Activated CD4-positive, alpha-beta T cell treated with anti-CD3 and anti-CD28 coated beads, Interleukin-2, Interleukin-4, amounts not matched to agents 100 ng/mL and 50 ng/mL, durations not matched to agents 16 hours and 8 hours (primary cell): ENCODE measurements around the gene SLF2.
A peak's percentile ranks its signal among the peaks of the same experiment; 100 is the strongest.

Experiments
- DNase-seq: peaks from one replicate; pipeline ENCODE4 v3.0.0-alpha.2; 2020; ENCODE audit warnings: low spot score

Gene SLF2

DNA sequence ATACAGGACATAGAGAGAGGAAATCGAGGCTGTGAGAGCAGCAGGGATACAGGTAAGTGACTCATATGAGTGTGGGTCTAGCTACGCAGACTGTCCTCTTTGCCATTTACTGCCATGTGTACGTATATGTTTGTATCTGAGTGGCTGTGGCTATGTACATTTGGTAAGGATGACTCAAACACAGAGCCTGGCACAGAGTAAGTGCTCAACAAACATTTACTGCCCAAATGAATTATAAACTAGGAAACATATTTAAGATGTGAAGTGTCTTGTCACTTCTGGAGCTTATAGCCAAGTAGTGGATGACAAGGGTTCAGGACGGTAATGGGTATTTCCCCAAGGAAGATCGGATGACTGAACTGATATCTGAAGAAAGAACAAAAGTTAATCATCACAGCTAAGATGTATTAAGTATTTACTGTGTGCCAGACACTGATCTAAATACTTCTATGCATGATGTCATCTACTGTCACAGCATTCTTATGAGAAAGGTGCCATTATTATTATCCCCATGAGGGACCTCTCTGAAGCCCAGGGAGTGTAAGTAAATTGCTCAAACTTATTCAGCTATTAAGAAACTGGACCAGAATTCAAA, 68.5 kb downstream of the SLF2 start:
- no peak for DNase-seq

DNA sequence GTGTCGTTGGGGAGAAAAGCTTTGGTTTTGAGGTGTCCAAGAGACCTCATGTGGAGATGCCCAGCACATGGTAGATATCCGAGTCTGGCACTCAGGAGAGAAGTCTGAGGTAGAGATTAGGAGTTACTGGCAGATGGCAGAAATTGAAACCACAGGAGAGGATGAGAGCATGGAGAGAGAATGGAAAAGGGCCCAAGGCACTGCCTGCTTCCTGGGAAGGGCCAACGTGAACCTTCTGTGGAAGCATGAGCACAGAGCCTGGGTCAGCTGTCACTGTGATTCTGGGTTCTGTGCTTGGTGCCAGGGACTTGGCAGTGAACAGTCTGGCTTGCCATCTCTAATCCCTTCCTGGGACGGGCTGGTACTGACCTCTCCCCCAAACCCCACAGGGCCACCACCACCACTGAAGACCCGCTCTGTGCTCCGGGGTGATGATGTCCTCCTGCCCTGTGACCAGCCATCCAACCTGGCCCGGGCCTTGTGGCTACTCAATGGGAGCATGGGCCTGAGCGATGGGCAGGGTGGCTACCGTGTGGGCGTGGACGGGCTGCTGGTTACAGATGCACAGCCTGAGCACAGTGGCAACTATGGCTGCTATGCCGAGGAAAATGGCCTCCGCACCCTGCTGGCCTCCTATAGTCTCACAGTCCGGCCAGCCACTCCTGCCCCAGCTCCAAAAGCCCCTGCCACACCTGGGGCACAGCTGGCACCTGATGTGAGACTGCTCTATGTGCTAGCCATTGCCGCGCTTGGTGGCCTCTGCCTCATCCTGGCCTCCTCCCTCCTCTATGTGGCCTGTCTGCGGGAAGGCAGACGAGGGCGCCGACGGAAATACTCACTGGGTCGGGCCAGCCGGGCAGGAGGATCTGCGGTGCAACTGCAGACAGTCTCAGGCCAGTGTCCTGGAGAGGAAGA, 70.4 kb downstream of the SLF2 start:
- no peak for DNase-seq

DNA sequence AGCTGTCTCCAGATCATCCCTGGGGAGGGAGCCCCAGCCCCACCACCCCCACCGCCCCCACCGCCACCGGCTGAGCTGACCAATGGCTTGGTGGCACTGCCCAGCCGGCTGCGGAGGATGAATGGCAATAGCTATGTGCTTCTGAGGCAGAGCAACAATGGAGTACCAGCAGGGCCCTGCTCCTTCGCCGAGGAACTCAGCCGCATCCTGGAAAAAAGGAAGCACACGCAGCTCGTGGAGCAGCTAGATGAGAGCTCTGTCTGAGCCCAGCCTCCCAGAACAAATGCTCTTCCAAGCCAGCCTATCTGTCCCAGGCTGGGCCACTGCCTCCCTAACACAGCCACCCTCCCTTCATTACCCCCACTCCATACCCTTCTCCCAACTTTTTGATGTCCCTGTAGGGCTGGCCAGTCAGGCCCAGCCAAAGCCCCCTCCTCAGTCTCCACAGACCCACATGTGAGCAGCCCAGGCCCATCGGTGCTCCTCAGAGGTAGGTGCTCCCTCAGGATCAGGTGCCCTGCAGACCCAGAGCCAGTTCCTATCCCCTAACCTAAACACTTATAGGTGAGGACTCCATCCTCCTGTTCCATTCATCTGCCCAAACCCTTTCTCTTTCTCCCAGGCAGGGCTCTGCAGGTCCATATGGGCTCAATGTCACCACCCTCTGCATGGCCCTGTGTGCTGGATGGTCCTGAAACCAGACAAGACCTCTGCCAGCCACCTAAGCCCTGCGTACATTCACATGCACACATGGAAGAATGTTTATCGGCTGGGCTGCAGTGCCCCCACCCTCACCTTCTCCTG, 71.3 kb downstream of the SLF2 start:
- no peak for DNase-seq

DNA sequence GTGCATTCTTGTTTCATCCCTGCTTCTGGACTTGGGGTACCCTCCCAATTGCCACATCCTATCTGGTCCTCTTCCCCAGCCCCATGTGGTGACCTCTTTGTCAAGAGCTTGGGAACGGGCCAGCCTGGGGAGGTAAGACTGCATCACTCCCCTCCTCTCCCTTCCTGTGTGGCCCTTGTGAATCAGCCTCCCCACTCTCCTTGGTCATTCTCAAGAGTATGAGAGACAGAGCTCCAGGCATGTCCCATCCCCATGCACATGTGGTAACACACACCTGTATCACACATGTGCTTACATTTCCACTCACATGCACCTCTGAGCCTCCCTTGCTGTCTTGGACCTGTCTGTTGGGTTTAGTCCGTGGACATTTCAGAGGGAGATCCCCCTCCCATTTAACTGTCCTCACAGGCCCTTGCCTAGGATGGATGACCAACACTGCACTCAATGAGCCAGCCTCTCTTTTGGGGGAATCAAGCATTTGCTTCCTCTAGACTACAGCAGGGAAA, 72.0 kb downstream of the SLF2 start:
- no peak for DNase-seq

DNA sequence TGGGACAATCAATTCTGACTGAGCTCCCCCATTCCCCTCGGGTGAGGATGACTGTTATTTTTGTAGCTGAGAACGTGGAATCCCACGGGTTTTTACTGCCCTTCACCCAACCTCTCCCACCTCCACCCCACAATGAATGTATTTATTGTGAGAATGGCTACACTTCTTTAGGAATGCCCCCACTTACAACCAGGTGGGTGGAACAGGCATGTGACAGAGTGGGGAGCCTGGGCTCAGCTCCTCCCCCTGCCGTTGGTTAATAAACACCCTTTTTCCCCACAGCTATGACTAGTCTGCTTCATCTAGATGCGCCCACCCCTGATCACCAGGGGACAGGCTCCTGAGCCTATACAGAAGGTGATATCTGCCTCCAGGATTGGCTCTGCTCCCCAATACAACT, 72.6 kb downstream of the SLF2 start:
- DNase-seq, result no peak

DNA sequence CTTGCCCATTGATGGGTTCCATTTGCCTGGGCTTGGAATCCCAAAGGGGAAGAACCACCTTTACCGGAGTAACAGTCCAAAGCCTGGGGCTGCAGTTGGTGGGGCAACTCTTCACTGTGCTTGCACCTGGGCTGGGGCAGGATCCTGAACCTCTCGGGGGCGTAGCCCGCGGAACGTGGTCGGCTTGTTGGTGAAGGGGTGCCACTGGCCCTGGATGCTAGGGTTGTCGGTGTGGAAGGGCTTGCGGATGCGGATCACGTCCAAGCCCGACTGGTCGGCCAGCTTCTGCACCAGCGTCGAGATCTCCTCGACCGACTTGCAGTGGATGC, 73.8 kb downstream of the SLF2 start:
- no peak for DNase-seq

DNA sequence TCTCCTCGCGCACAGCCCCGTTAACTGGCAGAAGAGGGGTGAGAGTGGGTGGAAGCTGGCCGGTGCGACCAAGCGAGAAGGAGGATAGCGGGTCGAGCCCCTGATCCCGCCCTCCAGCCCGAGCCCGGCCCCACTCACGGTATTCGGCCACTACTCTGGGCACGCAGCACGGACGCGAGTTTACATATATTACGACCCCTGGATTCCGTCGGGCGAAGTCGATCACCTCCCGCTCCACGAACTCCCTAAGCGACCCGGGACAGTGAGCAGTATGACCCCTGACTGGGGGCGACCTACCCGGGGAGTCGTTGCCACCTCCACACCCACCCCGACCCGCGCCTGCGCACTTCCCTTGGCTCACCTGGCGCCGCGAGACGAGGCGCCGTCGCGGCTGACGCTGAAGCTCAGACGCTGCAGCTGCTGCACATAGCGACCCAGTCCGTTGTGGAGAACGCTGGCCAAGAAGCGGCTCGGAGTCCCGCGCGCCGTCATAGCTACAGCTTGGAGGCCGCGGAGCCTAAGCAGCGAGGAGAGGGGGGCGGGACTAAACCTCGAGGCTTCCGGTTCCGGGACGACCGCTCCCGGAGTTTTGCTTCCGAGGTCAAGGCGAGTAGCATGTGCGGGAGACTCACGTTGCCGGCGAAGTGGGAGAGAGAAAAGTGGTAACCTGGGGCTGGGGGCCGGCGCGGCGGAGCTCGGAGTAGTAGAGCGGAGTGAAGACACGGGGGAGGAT, 74.4 kb downstream of the SLF2 start, which contains the start of the genes MRPL43 and TWNK:
Gene MRPL43 (minus strand): TSS at position 546 of the 733 bp plus-strand sequence. CDS start 54 bp downstream, at position 492.
Gene TWNK (plus strand): TSS at position 592 of the 733 bp plus-strand sequence. CDS start 668 bp downstream, outside the sequence.
- peak; percentile 87 for DNase-seq

DNA sequence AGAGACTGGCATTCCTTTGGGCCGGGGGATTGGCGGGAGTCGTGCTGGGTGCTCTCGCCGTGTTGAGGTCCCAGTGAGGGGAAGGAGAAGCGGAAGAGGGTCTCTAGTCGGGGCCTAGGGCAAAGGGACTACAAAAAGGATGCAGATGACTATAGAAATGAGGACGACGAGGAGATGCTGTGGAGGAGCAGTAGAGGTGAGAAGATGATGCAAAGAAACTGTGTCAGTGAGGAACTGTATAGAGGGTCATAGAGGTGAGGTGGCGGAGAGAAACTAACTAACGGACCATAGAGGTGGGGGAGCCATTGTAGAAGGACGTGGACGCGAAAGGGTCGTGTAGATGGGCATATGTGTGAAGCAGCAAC, 74.9 kb downstream of the SLF2 start:
- no peak for DNase-seq

DNA sequence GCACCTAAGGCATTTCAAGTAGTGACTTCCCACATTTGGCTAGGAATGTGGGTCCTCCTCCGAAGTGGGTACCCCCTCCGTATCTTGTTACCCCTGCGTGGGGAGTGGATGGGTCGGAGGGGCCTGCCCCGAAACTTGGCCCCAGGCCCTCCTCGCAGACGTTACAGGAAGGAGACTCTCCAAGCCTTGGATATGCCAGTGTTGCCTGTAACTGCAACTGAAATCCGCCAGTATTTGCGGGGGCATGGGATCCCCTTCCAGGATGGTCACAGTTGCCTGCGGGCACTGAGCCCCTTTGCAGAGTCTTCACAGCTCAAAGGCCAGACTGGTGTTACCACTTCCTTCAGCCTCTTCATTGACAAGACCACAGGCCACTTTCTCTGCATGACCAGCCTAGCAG, 75.4 kb downstream of the SLF2 start:
- DNase-seq, result no peak

DNA sequence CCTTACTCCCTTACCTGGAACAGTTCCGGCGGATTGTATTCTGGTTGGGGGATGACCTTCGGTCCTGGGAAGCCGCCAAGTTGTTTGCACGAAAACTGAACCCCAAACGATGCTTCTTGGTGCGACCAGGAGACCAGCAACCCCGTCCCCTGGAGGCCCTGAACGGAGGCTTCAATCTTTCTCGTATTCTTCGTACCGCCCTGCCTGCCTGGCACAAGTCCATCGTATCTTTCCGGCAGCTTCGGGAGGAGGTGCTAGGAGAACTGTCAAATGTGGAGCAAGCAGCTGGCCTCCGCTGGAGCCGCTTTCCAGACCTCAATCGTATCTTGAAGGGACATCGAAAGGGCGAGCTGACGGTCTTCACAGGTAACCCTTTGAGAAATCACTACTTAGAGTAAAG, 76.3 kb downstream of the SLF2 start:
- DNase-seq, result no peak

DNA sequence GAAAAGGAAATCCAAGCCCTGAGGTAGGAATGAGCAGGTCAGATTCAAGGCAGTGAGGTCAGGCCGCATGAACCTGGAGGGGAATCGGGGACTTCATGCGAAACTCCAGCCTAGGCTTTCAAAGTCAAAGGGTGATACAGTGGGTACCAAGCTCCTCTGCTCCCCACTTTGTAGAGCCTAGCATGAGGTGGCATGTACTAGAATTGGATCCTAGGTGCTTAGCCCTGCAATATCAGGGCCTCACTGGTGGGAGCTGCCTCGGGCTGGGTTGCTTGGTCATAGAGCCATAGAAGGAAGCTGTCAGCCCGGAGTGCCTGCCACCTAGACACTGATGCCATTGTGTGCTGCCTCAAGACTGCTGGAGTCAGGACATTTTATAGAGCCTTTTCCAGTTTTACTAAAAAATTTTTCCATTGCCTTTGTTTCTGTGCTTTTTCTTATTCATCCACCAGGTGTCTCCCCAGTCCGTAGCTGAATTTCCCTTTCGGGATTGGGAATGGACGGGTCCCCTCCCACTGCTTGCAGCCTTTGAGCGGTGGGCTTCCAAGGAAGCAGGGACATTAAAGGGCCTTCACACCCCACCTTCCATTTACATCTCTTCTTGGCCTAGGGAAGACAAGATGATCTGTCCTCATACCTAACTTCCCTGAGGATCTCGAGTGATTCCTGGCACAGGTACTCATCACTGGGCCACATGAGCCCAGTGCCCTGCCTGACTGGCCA, 81.4 kb downstream of the SLF2 start:
- DNase-seq, result no peak

DNA sequence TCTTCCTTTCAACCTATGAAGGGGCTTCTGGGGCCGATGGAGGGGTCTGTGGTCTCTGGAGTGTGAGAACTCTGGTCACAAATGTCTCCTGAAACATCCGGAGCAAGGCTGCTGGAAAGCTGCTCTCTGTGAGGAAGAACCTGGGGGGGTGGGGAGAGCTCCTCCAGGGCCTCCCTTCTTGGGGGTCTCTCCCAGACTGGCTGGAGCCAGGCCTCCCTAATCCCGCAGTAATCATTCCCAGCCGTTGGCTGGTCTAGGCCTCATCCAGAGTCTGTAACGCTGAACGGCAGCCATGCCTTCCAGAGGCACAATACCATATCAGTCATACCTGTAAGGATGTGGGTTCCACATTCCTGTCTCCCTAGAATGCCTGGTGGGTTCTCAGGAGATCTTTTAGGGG, 82.4 kb downstream of the SLF2 start:
- DNase-seq, result no peak

DNA sequence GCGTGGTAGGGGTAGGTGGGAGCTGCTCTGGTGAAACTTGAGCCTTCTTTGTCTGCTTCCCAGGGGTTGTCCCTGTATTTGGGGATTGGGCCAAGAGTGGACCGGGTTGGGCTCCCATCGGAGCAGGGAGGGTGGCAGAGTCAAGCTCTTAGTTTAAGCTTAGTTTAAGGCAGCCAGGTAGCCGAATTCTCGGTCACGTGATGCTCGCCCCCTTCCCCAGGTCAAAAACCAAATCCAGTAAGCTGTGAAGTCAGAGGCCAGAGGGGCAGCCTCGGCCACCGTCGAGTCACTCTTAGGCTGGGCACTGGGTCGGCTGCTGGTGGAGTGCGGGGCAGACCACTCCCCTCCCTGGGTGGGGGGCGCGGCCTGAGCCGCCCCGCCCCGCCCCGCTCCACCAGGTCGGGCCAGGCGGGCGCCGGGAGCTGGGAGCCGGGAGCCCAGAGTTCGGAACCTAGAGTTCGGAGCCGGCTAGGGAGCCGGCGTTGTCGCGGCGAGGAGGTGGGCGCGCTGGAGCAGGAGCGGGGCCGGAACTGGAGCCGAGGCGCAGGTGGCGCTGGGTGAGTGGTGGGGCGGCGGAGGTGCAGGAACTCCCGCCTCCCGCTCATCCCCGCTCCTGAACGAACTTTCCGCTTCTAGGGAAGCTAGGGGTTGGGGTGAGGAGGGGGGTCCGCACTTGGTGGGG, 84.1 kb downstream of the SLF2 start:
- peak; percentile 27 for DNase-seq

DNA sequence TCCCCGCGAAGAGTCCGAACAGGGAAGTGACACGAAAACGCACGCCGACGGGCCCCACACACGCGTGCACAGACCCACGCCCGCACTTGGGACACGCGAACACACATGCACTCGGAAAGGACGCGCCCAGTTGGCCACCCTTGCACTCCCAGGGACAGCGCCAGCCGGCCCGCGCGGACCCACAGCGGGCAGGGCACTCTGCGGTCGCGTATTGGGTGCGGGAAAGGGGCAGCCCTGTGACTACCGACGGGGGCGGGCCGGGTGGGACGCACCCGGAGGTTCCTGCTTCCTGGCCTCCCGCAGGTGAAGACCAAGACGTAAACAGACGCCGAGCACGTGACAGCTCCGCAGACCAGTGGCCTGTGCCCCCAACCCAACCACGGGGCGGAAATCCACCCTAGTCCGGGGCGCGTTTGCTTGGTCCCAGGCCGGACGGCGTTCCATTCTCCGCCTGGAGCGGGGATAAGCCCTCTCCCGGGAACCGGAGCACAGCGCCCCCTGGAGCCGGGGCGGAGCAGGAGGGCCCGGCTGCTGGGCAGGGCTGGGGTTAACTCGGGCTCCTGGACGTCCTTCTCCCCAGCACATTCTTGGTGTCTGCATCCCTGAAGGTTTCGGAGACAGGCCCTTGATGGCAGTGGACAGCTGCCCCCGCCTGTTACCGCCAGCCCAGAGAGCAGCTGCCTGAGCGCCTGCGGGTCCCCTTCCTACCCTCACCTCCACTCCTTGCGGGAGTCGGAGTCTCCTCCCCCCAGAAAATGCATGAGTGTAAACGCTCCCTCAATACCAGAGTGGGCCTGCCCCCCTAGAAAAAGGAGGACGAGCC, 84.8 kb downstream of the SLF2 start:
- DNase-seq, result peak; percentile 70

DNA sequence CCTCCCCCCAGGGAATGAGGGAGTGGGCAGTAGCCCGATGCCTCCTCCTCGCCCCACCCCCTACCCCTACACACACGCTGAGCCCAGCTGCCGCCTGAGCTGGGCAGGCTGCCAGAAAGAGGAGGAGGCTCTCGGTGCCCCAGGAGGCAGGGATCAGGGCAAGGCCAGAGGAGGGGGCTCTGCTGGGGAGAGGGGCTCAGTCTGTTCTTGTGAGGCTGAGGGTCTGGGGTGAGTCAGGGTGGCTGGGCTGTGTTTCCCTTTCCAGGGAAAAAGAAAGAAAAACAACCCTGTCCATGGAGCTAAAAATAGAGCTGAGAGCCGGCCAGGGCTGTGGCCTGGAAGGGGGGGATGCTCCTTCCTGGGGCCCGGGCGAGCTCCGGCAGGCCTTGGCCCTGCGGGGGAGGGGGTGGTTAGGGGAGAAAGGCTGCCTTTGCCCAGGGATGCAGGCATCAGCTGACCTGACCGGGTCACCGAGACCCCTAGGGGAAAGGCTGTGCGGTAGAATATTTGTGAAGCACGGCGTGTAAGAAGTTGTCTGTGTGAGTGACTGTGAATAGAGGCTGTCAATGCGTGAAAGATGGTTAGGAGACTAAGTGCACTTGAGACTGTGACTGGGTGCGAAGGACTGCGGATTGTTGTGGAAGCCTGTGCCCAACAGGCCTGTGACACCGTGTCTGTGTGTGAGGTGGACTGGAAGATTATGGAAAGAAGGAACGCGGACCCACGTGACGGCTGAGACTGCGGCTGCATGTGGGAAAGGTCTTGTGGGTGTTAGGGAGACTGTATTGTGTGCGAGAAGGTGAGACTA, 85.6 kb downstream of the SLF2 start:
- DNase-seq, result peak; percentile 48

DNA sequence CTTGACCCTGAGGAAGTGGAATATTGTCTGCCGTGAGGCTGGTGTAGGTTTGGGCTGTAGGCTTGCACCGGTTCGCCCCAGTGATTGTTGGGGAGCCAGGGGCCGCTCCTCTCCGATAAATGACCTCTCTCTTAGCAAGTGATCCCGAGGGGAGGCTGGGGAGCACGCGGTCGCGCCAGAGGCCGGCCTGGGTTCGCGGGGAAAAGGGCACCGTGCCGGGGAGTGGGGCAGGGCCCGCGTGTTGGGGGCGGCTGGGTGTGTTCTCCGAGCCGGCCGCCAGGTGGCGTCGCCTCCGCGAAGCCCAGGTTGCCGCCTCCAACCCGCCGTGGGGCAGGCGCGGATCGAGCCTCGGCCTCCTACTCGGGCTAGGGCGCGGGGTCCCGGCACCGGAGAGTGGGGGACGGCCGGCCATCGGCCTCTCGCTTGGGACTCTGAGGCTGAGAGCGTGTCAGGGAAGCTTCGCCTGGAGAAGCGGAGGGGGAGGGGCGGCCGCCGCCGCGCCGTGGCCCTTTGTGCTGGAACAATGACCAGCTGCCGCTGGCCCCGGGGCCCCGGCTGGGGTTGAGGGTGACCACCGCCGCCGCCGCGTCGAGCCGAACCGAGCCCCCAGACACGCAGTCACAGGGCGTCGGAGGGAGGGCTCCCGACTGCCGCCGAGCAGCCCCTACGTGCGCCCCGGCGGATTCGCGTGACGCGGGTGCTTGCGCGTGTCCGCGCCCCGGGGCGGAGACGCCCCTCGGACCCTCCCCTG, 86.4 kb downstream of the SLF2 start:
- peak; percentile 71 for DNase-seq

DNA sequence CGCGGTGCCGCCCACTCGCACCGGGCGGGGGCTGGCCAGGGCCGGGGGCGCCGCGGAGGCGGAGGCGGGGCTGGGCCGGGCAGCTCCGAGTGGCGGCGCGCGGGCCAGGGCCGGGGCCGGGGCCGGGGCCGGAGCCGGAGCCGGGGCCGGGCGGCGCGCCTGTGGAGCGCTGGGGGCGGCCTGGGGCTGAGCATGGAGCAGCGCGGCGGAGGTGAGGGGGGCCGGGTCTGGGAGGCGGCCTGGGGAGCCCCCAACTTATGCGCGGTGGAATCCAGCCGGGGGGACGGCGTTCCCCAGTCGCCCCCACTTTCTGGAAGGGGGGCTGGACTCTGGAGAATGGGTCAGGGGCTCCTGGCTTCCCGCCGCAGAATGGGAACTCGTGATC, 87.0 kb downstream of the SLF2 start, which contains the start of gene LZTS2:
Gene LZTS2 (plus strand): TSS at position 67 of the 385 bp plus-strand sequence. CDS start 2,731 bp downstream, outside the sequence.
- DNase-seq, result no peak
